Pancreas (tissue), 10 donors: Measurements from ENCODE around the gene PTK7. TPM values are rescaled to one million over a fixed set of nuclear protein-coding genes. Genes with fewer than 3 reads are reported as not detected.

ENCODE experiments used
- ATAC-seq, 4 donors: fragments of 200-7000 bp; cut with Tn5 transposase; one replicate each; pipeline versions ENCODE4 v1.8.0 to v1.9.1; 2020; ENCODE audit warnings: mild to moderate bottlenecking in 4 of 4, moderate library complexity in 4 of 4
- DNase-seq, 6 donors: peaks; one replicate each; pipeline ENCODE4 v3.0.0-alpha.2; 2020
- FAIRE-seq: peaks from 2 replicates; lab custom pipeline; 2012; peaks lifted over from hg19 to GRCh38; lab: Jason Lieb, UNC
- H3K27ac ChIP-seq, 4 donors: fragments of 200-600 bp; sonication (generic); 1 replicate in 3 of 4; 2 replicates in 1 of 4; pipeline versions ENCODE4 v1.5.0 to v1.8.0; 2020
- H3K27me3 ChIP-seq, 4 donors: fragments of 200-600 bp; one replicate each; pipeline ENCODE4 v1.8.0; 2021
- H3K36me3 ChIP-seq, 3 donors: fragments of 200-600 bp; sonication (generic) in 1 of 3; one replicate each; pipeline versions ENCODE4 v1.5.0 to v1.8.0; 2020 to 2021
- H3K4me1 ChIP-seq, 3 donors: fragments of 200-600 bp; one replicate each; pipeline ENCODE4 v1.8.0; 2021
- H3K4me3 ChIP-seq, 4 donors: fragments of 200-600 bp; sonication (generic) in 2 of 4; one replicate each; pipeline versions ENCODE4 v1.5.0 to v1.8.0; 2020 to 2021
- H3K9me3 ChIP-seq, 4 donors: fragments of 200-600 bp; one replicate each; pipeline ENCODE4 v1.8.0; 2021
- WGBS, 2 donors: extraction: QIAGEN DNeasy Blood & Tissue Kit; methylation state at CpG; one replicate each; pipeline ENCODE4 v1.1.7; 2013; 5-methylcytosine and 5-hydroxymethylcytosine counted together
- intact Hi-C, 3 donors: fragments of 100-400 bp; cut with DNase I; formaldehyde crosslinking; loops; one replicate each; pipeline versions ENCODE4 v1.11.1 to v1.14.2; 2022
- polyA plus RNA-seq, 2 donors: library from polyadenylated mRNA; stranded (reverse); fragments of 200-250 nt; gene quantifications; one replicate each; pipeline ENCODE4 v1.2.3, GENCODE V29; 2013
- total RNA-seq, 6 donors: library from RNA; stranded (reverse); fragmentation: NEBNext Ultra II Directional in 4 of 6; extraction: Animal tissue kit (Norgen Biotek cat#: 25700) in 4 of 6; gene quantifications; one replicate each; pipeline versions ENCODE4 v1.2.1 to v1.2.4, GENCODE V29; 2021 to 2023
- TF ChIP-seq, protein P1 (sequence below), 4 donors: fragments of 200-600 bp; sonication (generic) in 3 of 4; IDR thresholded peaks; one replicate each; pipeline versions ENCODE4 v1.5.0 to v1.8.0; 2021; ENCODE audit warnings: antibody characterized with exemption in 4 of 4
- donor health status: healthy with polysubstance abuse.
- donor health status: DM: no; HTN: no; CAD: no; lungs with moderate emphysema.
- donor health status: DM: no; HTN: no; CAD: no.
- donor health status: control.
- donor health status: control.
- donor health status: Bipolar disorder and iron deficiency.
- donor health status: DM: yes; HTN: yes; CAD: no.
- donor health status: DM: no; HTN: no; CAD: no.
- donor health status: DM: no; HTN: no; CAD: no.
- donor health status: DM: yes; HTN: yes; CAD: no.

PTK7 gene
- total RNA-seq (10 to 100 TPM in 5 of 6 donors, 1 to 10 TPM in 1; 9.8 to 44.2 (median 15.8) TPM), polyA plus RNA-seq (10 to 100 TPM; 21.7 to 33.1 TPM)

- TF ChIP-seq, protein P1, sequence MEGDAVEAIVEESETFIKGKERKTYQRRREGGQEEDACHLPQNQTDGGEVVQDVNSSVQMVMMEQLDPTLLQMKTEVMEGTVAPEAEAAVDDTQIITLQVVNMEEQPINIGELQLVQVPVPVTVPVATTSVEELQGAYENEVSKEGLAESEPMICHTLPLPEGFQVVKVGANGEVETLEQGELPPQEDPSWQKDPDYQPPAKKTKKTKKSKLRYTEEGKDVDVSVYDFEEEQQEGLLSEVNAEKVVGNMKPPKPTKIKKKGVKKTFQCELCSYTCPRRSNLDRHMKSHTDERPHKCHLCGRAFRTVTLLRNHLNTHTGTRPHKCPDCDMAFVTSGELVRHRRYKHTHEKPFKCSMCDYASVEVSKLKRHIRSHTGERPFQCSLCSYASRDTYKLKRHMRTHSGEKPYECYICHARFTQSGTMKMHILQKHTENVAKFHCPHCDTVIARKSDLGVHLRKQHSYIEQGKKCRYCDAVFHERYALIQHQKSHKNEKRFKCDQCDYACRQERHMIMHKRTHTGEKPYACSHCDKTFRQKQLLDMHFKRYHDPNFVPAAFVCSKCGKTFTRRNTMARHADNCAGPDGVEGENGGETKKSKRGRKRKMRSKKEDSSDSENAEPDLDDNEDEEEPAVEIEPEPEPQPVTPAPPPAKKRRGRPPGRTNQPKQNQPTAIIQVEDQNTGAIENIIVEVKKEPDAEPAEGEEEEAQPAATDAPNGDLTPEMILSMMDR (IDR thresholded peaks at IDR 0.05) = no peak
- H3K36me3 ChIP-seq = no peaks in the 10 kb centered on the region
- DNase-seq (peak; percentile 35 to 84 (median 74)), FAIRE-seq (no peak), ATAC-seq (peak; percentile 71 to 85 (median 80))
- WGBS, 2 donors = 5 to 7% methylated on average over 38 to 60 of the region's 60 CpGs
- H3K9me3 ChIP-seq = no peaks in the 10 kb centered on the region
- no peaks in the 10 kb centered on the region for H3K27me3 ChIP-seq
- no peaks in the 10 kb centered on the region for H3K4me1 ChIP-seq
- H3K27ac ChIP-seq = peak within 1 kb of the TSS; percentile 1 to 53 (median 35)
- intact Hi-C loops = loop anchor here in 1 of 3 donors (10.0 kb wide), 1 partner anchor 59 kb away; no protein-coding TSS in a partner anchor
- H3K4me3 ChIP-seq = peak within 1 kb of the TSS; percentile 61 to 83 (median 68)
These were observed at the start of gene PTK7 for GRCh38 chr6:43075670-43076463. PTK7 (plus strand) TSS chr6:43076314; CDS start chr6:43076489, 175 bp downstream.

- Histone ChIP-seq H3K9me3 (no peaks in the 10 kb centered on the region), H3K4me1 (peaks cover 0 to 13% (median 3%) of the 10 kb centered on the region in 3 donors), H3K27ac (no peak overlapping the region), H3K36me3 (peaks cover 8 to 53% (median 17%) of the 10 kb centered on the region in 3 donors), H3K27me3 (no peaks in the 10 kb centered on the region), H3K4me3 (no peak overlapping the region)
- TF ChIP-seq, protein P1 (IDR thresholded peaks at IDR 0.05) = no peak
- DNase-seq = peak in 1 of 6 donors; percentile 5
- ATAC-seq = no peak
- 91 to 97% methylated on average over 5 of the region's 5 CpGs for WGBS, 2 donors
- no peak for FAIRE-seq
- intact Hi-C loops = no loop called here
These were observed 49.7 kb upstream of the PTK7 start for GRCh38 chr6:43026365-43026764.

- DNase-seq (peak in 1 of 6 donors; percentile 6), ATAC-seq (no peak), FAIRE-seq (no peak)
- H3K36me3 ChIP-seq = peaks cover 8 to 56% (median 17%) of the 10 kb centered on the region in 3 donors
- intact Hi-C loops = no loop called here
- no peak overlapping the region for H3K4me3 ChIP-seq
- TF ChIP-seq, protein P1 (IDR thresholded peaks at IDR 0.05) = no peak
- no peaks in the 10 kb centered on the region for H3K4me1 ChIP-seq
- H3K9me3 ChIP-seq = no peaks in the 10 kb centered on the region
- no peak overlapping the region for H3K27ac ChIP-seq
- 86 to 90% methylated on average over 9 of the region's 9 CpGs for WGBS, 2 donors
- H3K27me3 ChIP-seq = no peaks in the 10 kb centered on the region
These were observed 47.0 kb upstream of the PTK7 start for GRCh38 chr6:43029120-43029519.

GRCh38 chr6:43032326-43032725 is 43.8 kb upstream of the PTK7 start:
- no peaks in the 10 kb centered on the region for H3K9me3 ChIP-seq
- H3K27me3 ChIP-seq = no peaks in the 10 kb centered on the region
- WGBS, 2 donors = 86 to 88% methylated on average over 4 of the region's 4 CpGs
- no peak for DNase-seq
- no peak for ATAC-seq
- no peak overlapping the region for H3K4me3 ChIP-seq
- intact Hi-C loops = no loop called here
- H3K4me1 ChIP-seq = no peaks in the 10 kb centered on the region
- FAIRE-seq = no peak
- H3K27ac ChIP-seq = no peak overlapping the region
- peaks cover 0 to 45% (median 15%) of the 10 kb centered on the region in 3 donors for H3K36me3 ChIP-seq
- TF ChIP-seq, protein P1 (IDR thresholded peaks at IDR 0.05) = no peak
